ENCODE measurements around the gene OXER1.

The OXER1 gene

DNA sequence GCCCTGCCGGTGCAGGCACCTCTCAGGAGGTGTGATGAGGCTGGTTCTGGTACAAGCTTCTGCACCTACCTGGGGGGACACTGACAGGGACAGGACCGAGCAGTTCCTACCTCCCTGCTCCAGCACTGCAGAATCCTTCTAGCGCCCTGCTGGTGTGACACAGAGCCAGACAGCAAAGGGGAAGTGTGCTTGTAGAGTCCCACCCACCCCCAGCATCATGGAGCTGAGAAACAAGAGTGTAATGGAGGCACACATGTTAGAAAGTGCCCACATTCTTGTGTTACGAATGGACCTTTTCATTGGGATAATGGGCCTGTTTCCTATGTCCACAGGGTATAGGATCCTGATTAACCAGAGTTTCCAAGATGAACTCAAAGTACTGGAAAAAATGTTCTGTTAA lies 38.3 kb downstream of the OXER1 start:
- in situ Hi-C loops (cut with HindIII; ENCODE audit: low sequenced_read_pairs), result no loop called here
- H3K4me3 ChIP-seq (ENCODE audit: low read depth, low read length), result no peak overlapping the region
- TF ChIP-seq, protein P1, sequence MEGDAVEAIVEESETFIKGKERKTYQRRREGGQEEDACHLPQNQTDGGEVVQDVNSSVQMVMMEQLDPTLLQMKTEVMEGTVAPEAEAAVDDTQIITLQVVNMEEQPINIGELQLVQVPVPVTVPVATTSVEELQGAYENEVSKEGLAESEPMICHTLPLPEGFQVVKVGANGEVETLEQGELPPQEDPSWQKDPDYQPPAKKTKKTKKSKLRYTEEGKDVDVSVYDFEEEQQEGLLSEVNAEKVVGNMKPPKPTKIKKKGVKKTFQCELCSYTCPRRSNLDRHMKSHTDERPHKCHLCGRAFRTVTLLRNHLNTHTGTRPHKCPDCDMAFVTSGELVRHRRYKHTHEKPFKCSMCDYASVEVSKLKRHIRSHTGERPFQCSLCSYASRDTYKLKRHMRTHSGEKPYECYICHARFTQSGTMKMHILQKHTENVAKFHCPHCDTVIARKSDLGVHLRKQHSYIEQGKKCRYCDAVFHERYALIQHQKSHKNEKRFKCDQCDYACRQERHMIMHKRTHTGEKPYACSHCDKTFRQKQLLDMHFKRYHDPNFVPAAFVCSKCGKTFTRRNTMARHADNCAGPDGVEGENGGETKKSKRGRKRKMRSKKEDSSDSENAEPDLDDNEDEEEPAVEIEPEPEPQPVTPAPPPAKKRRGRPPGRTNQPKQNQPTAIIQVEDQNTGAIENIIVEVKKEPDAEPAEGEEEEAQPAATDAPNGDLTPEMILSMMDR (IDR thresholded peaks at IDR 0.05; ENCODE audit: low read depth, low read length, missing control alignments), result no peak
- no peak for DNase-seq (ENCODE audit: low read depth)

DNA sequence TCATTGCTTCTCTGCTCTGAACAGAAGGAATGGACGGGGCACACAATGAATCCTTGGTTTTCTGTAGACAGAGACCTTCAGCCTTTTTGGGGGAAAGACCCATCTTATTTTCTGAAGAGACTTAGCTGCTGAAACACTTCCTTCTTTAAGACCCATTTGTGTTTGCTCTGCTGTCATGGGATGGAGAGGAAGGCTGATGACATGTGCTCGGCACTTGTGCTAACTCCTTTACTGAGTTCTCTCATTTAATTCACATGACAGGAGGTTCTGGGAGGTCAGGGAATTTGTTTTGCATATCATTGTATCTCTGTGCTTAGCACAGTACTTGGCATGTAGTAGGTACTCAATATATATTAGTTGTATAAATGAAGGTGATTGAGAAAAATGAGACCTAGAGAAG lies 39.0 kb downstream of the OXER1 start:
- no peak overlapping the region for H3K4me3 ChIP-seq (ENCODE audit: low read depth, low read length)
- no peak for DNase-seq (ENCODE audit: low read depth)
- in situ Hi-C loops (cut with HindIII; ENCODE audit: low sequenced_read_pairs), result no loop called here
- TF ChIP-seq, protein P1 (IDR thresholded peaks at IDR 0.05; ENCODE audit: low read depth, low read length, missing control alignments), result no peak

DNA sequence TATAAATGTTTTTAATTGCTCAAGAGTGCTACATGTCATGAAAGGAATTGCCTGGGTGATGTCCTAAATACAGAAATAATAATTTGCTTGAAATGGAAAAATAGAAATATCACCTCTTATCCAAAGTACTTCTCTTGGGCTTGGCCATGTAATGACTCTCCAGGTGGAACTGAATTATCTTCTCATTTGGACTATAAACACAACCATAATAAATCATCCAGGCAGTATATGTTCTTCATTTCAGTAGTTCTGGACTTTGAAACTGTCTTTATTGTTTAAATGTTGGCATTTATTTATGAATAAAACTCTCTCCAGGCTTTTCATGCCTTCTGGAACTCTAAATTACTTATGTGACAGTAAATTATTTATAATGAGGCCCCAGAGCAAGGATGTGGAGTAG lies 40.5 kb downstream of the OXER1 start:
- no peak overlapping the region for H3K4me3 ChIP-seq (ENCODE audit: low read depth, low read length)
- TF ChIP-seq, protein P1 (IDR thresholded peaks at IDR 0.05; ENCODE audit: low read depth, low read length, missing control alignments), result no peak
- DNase-seq (ENCODE audit: low read depth), result no peak
- in situ Hi-C loops (cut with HindIII; ENCODE audit: low sequenced_read_pairs), result no loop called here

DNA sequence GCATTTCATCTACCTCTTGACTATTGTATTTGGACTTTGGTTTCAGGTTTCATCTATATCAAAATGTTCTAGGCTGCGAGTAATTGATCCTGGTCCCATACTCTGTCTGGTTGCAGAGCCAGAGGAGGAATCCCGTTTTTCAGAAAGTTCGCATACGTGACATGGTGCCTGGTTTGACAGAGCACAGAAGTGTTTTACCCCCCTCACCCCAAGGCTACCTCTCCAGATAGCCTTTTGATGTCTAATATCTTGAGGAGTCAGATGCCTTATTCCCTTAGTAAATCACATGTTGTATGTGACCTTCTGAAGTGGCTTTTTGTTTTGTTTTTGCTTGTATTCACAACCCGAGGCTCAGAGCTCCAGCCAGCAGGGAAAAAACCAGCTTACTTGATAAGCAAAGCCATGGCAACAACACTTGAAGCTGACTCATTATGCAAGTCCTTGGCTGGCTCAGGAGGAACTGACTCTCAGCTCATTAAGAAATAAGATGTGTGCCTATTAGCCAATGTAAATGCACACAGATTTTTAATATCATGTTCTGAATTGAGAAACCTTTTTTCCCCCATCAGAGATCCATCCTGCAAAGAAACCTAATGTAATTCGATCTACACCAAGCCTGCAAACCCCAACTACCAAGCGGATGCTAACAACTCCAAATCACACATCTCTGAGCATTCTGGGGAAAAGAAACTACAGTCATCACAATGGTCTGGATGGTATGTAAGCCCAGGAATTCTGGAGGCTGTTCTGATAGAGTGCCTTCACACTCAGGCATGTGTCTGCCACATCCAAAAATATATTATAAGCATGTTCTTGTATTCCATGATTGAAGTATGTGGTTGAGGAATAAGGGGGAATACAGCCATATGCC lies 41.4 kb downstream of the OXER1 start:
- H3K4me3 ChIP-seq (ENCODE audit: low read depth, low read length), result no peak overlapping the region
- in situ Hi-C loops (cut with HindIII; ENCODE audit: low sequenced_read_pairs), result no loop called here
- TF ChIP-seq, protein P1 (IDR thresholded peaks at IDR 0.05; ENCODE audit: low read depth, low read length, missing control alignments), result no peak
- peak; percentile 75 for DNase-seq (ENCODE audit: low read depth)

DNA sequence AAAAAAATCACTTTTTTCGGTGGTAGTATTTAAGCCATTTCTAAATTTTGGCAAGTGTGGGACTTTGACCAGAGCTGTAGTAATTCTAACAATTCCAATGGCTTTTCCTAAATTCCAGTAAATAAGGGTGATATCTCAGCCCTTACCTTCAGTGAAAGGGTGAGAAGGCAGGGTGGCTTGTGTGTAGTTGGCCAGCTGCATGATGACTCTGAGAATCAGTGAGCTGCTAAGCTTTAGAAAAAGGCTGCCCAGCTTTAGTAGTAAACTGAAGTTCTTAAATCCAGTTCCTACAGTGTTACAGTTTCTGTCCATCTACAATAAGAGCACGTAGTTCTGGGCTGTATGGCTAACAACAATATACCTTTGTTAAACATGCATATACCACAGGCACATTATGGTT lies 42.0 kb downstream of the OXER1 start:
- no peak for DNase-seq (ENCODE audit: low read depth)
- TF ChIP-seq, protein P1 (IDR thresholded peaks at IDR 0.05; ENCODE audit: low read depth, low read length, missing control alignments), result no peak
- H3K4me3 ChIP-seq (ENCODE audit: low read depth, low read length), result no peak overlapping the region
- in situ Hi-C loops (cut with HindIII; ENCODE audit: low sequenced_read_pairs), result no loop called here

DNA sequence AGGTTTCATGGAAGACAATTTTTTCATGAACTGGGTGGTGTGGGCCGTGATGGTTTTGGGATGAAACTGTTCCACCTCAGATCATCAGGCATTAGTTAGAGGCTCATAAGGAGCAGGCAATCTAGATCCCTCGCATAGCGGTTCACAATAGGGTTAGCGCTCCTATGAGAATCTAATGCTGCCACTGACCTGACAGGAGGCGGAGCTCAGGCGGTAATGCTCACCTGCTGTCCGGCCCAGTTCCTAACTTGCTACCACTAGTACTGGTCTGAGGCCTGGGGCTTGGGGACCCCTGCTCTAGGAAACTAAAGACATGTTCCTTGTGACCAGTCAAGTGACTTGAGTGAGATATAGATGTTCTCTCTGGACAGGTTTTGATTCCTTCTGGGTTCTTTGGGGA lies 49.2 kb downstream of the OXER1 start:
- no peak overlapping the region for H3K4me3 ChIP-seq (ENCODE audit: low read depth, low read length)
- TF ChIP-seq, protein P1 (IDR thresholded peaks at IDR 0.05; ENCODE audit: low read depth, low read length, missing control alignments), result no peak
- DNase-seq (ENCODE audit: low read depth), result no peak
- in situ Hi-C loops (cut with HindIII; ENCODE audit: low sequenced_read_pairs), result no loop called here

Measured in astrocyte of the cerebellum (primary cell).